Breast epithelium (tissue), 3 donors: Measurements from ENCODE around the gene ZSCAN25.

Experiments used
- CTCF ChIP-seq, 3 donors: fragments of 450-650 bp; IDR thresholded peaks; one replicate each; pipeline ENCODE4 v1.5.1; 2016 to 2017; ENCODE audit warnings: antibody characterized with exemption in 3 of 3, mild to moderate bottlenecking in 3 of 3, moderate library complexity in 3 of 3
- POLR2A ChIP-seq: fragments of 450-650 bp; IDR thresholded peaks from one replicate; pipeline ENCODE4 v1.6.1; 2016; ENCODE audit warnings: antibody characterized with exemption, mild to moderate bottlenecking, moderate library complexity
- POLR2AphosphoS5 ChIP-seq, 3 donors: sonication (generic); formaldehyde crosslinking; IDR thresholded peaks; one replicate each; pipeline ENCODE4 v1.6.1; 2017; ENCODE audit warnings: antibody characterized with exemption in 3 of 3

- TF ChIP-seq CTCF (IDR thresholded peaks at IDR 0.05) = no peak
- no peak for TF ChIP-seq POLR2A
- TF ChIP-seq POLR2AphosphoS5 (IDR thresholded peaks at IDR 0.05) = no peak
These were observed 58.4 kb downstream of the ZSCAN25 start for GRCh38 chr7:99674995-99675742.
